HEK293 (cell line): ENCODE measurements around the gene PLCB1.

Experiments used
- GFI1B ChIP-seq: fragments of 450-650 bp; formaldehyde crosslinking; IDR thresholded peaks from 2 replicates; pipeline ENCODE4 v1.5.1; 2016; ENCODE audit warnings: missing biosample characterization, missing genetic modification characterization
- GLIS1 ChIP-seq: fragments of 450-650 bp; formaldehyde crosslinking; IDR thresholded peaks from 2 replicates; pipeline ENCODE4 v1.5.1; 2016; ENCODE audit warnings: missing biosample characterization, missing genetic modification characterization
- HOXA7 ChIP-seq: sonication (generic); formaldehyde crosslinking; IDR thresholded peaks from 2 replicates; pipeline ENCODE4 v1.8.1; 2022; ENCODE audit warnings: missing genetic modification reagents, borderline replicate concordance
- MYNN ChIP-seq: fragments of 450-650 bp; formaldehyde crosslinking; IDR thresholded peaks from 2 replicates; pipeline ENCODE4 v1.5.1; 2016; ENCODE audit warnings: missing biosample characterization, missing genetic modification characterization, borderline replicate concordance
- TSHZ1 ChIP-seq: fragments of 450-650 bp; formaldehyde crosslinking; IDR thresholded peaks from 2 replicates; pipeline ENCODE4 v1.5.1; 2016; ENCODE audit warnings: missing biosample characterization, missing genetic modification characterization, borderline replicate concordance
- ZBTB26 ChIP-seq: fragments of 450-650 bp; formaldehyde crosslinking; optimal IDR thresholded peaks from 2 replicates; pipeline ENCODE3; 2016; ENCODE audit warnings: missing biosample characterization, mild to moderate bottlenecking, missing genetic modification characterization
- ZNF132 ChIP-seq: fragments of 450-650 bp; formaldehyde crosslinking; IDR thresholded peaks from 2 replicates; pipeline ENCODE4 v1.5.1; 2017; ENCODE audit warnings: missing biosample characterization, missing genetic modification characterization, borderline replicate concordance
- ZNF148 ChIP-seq: fragments of 450-650 bp; formaldehyde crosslinking; IDR thresholded peaks from 2 replicates; pipeline ENCODE4 v1.5.0; 2017; ENCODE audit warnings: missing biosample characterization, missing genetic modification characterization, borderline replicate concordance
- ZNF157 ChIP-seq: fragments of 450-650 bp; formaldehyde crosslinking; IDR thresholded peaks from 2 replicates; pipeline ENCODE4 v1.5.1; 2016; ENCODE audit warnings: missing biosample characterization, missing genetic modification characterization
- ZNF16 ChIP-seq: fragments of 450-650 bp; formaldehyde crosslinking; IDR thresholded peaks from 2 replicates; pipeline ENCODE4 v1.5.1; 2016; ENCODE audit warnings: low read depth, missing biosample characterization, missing genetic modification characterization
- ZNF19 ChIP-seq: fragments of 450-650 bp; formaldehyde crosslinking; IDR thresholded peaks from 2 replicates; pipeline ENCODE4; 2016; ENCODE audit warnings: missing biosample characterization, missing genetic modification characterization, low read depth
- ZNF221 ChIP-seq: fragments of 450-650 bp; formaldehyde crosslinking; IDR thresholded peaks from 2 replicates; pipeline ENCODE4 v1.5.1; 2017; ENCODE audit warnings: missing biosample characterization, missing genetic modification characterization, borderline replicate concordance
- ZNF324 ChIP-seq: fragments of 450-650 bp; formaldehyde crosslinking; IDR thresholded peaks from 2 replicates; pipeline ENCODE4 v1.5.1; 2016; ENCODE audit warnings: missing biosample characterization, missing genetic modification characterization
- ZNF341 ChIP-seq: fragments of 450-650 bp; formaldehyde crosslinking; IDR thresholded peaks from 2 replicates; pipeline ENCODE4; 2016; ENCODE audit warnings: low read depth, missing biosample characterization, missing genetic modification characterization
- ZNF366 ChIP-seq: fragments of 450-650 bp; formaldehyde crosslinking; conservative IDR thresholded peaks from 2 replicates; pipeline ENCODE4 v1.5.1; 2016; ENCODE audit warnings: missing biosample characterization, missing genetic modification characterization
- ZNF416 ChIP-seq: fragments of 450-650 bp; formaldehyde crosslinking; IDR thresholded peaks from 2 replicates; pipeline ENCODE4 v1.5.1; 2016; ENCODE audit warnings: missing biosample characterization, missing genetic modification characterization
- ZNF518A ChIP-seq: fragments of 450-650 bp; formaldehyde crosslinking; conservative IDR thresholded peaks from 2 replicates; pipeline ENCODE4 v1.5.1; 2016; ENCODE audit warnings: low read depth, missing biosample characterization, missing genetic modification characterization
- ZNF530 ChIP-seq: fragments of 450-650 bp; formaldehyde crosslinking; IDR thresholded peaks from 2 replicates; pipeline ENCODE4 v1.5.1; 2016; ENCODE audit warnings: low read depth, missing biosample characterization, missing genetic modification characterization
- ZNF544 ChIP-seq: fragments of 450-650 bp; formaldehyde crosslinking; IDR thresholded peaks from 2 replicates; pipeline ENCODE4 v1.5.0; 2017; ENCODE audit warnings: missing biosample characterization, missing genetic modification characterization
- ZNF677 ChIP-seq: fragments of 450-650 bp; IDR thresholded peaks from 2 replicates; pipeline ENCODE4 v1.5.0; 2018; ENCODE audit warnings: missing biosample characterization, mild to moderate bottlenecking, missing genetic modification characterization, moderate library complexity
- ZNF707 ChIP-seq: fragments of 450-650 bp; formaldehyde crosslinking; IDR thresholded peaks from 2 replicates; pipeline ENCODE4 v1.5.1; 2016; ENCODE audit warnings: missing biosample characterization, missing genetic modification characterization
- ZNF776 ChIP-seq: fragments of 450-650 bp; formaldehyde crosslinking; IDR thresholded peaks from 2 replicates; pipeline ENCODE4 v1.5.0; 2017; ENCODE audit warnings: missing biosample characterization, missing genetic modification characterization, borderline replicate concordance
- ZSCAN4 ChIP-seq: fragments of 450-650 bp; formaldehyde crosslinking; IDR thresholded peaks from 2 replicates; pipeline ENCODE4 v1.5.1; 2017; ENCODE audit warnings: missing biosample characterization, missing genetic modification characterization

Gene PLCB1

GRCh38 chr20:8131598-8132483 lies at the start of gene PLCB1 (continued):
- TF ChIP-seq ZNF341 (no peak), ZNF677 (no peak), ZNF544 (tag by site-specific recombination) (no peak), ZNF324 (tag by site-specific recombination) (no peak), TSHZ1 (tag by site-specific recombination) (no peak), ZNF16 (no peak), ZSCAN4 (tag by site-specific recombination) (no peak), ZNF530 (tag by site-specific recombination) (no peak), ZNF221 (no peak), ZNF132 (tag by site-specific recombination) (no peak), MYNN (tag by site-specific recombination) (no peak), GLIS1 (tag by site-specific recombination) (0 out of 2 replicates have a peak, but pooled peaks have one; percentile 14), ZNF518A (tag by site-specific recombination) (no peak), ZNF366 (tag by site-specific recombination) (no peak), ZNF707 (tag by site-specific recombination) (no peak), ZNF148 (no peak), ZBTB26 (tag by site-specific recombination) (peak; percentile 42), GFI1B (tag by site-specific recombination) (no peak), ZNF776 (tag by site-specific recombination) (no peak), ZNF157 (no peak), ZNF19 (tag by site-specific recombination) (no peak), ZNF416 (tag by site-specific recombination) (no peak), HOXA7 (no peak)
